HEK293T (cell line): ENCODE data around the gene IFT81.
"Not testable (repeated sequence)": the region's sequence is repeated elsewhere in the genome, so short reads cannot be mapped to it uniquely, and the experiment has no call there.

Source experiments
- CTCF ChIA-PET: fragments of 350-600 bp; formaldehyde crosslinking; extraction: SDS; loops from one replicate; lab custom pipeline; 2021; ENCODE audit warnings: antibody characterized with exemption, inconsistent platforms; lab: Yijun Ruan, JAX
- POLR2A ChIA-PET: fragments of 350-600 bp; formaldehyde crosslinking; extraction: SDS; loops from one replicate; lab custom pipeline; 2020; ENCODE audit warnings: antibody characterized with exemption, inconsistent platforms; lab: Yijun Ruan, JAX
- DNase-seq: peaks from one replicate; pipeline ENCODE4 v3.0.0; 2012; ENCODE audit warnings: mixed read lengths; ENCODE audit errors: extremely low spot score
- ARNT ChIP-seq: fragments of 450-650 bp; IDR thresholded peaks from 2 replicates; pipeline ENCODE4 v1.6.1; 2017; ENCODE audit warnings: mild to moderate bottlenecking
- BHLHE40 ChIP-seq: fragments of 450-650 bp; IDR thresholded peaks from 2 replicates; pipeline ENCODE4 v1.6.1; 2016; ENCODE audit warnings: mild to moderate bottlenecking, moderate library complexity, borderline replicate concordance
- CTBP1 ChIP-seq: fragments of 450-650 bp; IDR thresholded peaks from 2 replicates; pipeline ENCODE4 v1.6.1; 2016; ENCODE audit warnings: borderline replicate concordance
- ELF4 ChIP-seq: fragments of 450-650 bp; IDR thresholded peaks from 2 replicates; pipeline ENCODE4 v1.6.1; 2017; ENCODE audit warnings: antibody characterized with exemption
- FOXA1 ChIP-seq: fragments of 450-650 bp; IDR thresholded peaks from 2 replicates; pipeline ENCODE4 v1.6.1; 2016; ENCODE audit warnings: mild to moderate bottlenecking
- FOXK2 ChIP-seq: fragments of 450-650 bp; IDR thresholded peaks from 2 replicates; pipeline ENCODE4 v1.6.1; 2016; ENCODE audit warnings: mild to moderate bottlenecking
- FOXM1 ChIP-seq: fragments of 450-650 bp; IDR thresholded peaks from 2 replicates; pipeline ENCODE4 v1.6.1; 2017; ENCODE audit warnings: mild to moderate bottlenecking, borderline replicate concordance
- HDGF ChIP-seq: fragments of 450-650 bp; IDR thresholded peaks from 2 replicates; pipeline ENCODE4 v1.6.1; 2017; ENCODE audit warnings: antibody characterized with exemption, borderline replicate concordance
- L3MBTL2 ChIP-seq: fragments of 450-650 bp; conservative IDR thresholded peaks from 2 replicates; pipeline ENCODE4 v1.6.1; 2016; ENCODE audit warnings: mild to moderate bottlenecking
- LEF1 ChIP-seq: fragments of 450-650 bp; IDR thresholded peaks from 2 replicates; pipeline ENCODE4 v1.6.1; 2017; ENCODE audit warnings: mild to moderate bottlenecking, borderline replicate concordance
- NFRKB ChIP-seq: fragments of 450-650 bp; IDR thresholded peaks from 2 replicates; pipeline ENCODE4 v1.6.1; 2016; ENCODE audit warnings: mild to moderate bottlenecking, moderate library complexity
- PKNOX1 ChIP-seq: fragments of 450-650 bp; IDR thresholded peaks from 2 replicates; pipeline ENCODE4 v1.6.1; 2016
- SP1 ChIP-seq: fragments of 450-650 bp; IDR thresholded peaks from 2 replicates; pipeline ENCODE4 v1.6.1; 2017
- SUZ12 ChIP-seq: fragments of 450-650 bp; IDR thresholded peaks from 2 replicates; pipeline ENCODE4 v1.6.1; 2016; ENCODE audit warnings: mild to moderate bottlenecking
- TARDBP ChIP-seq: fragments of 450-650 bp; IDR thresholded peaks from 2 replicates; pipeline ENCODE4 v1.6.1; 2016
- ZNF384 ChIP-seq: fragments of 450-650 bp; IDR thresholded peaks from 2 replicates; pipeline ENCODE4 v1.6.1; 2016

IFT81 gene

GRCh38 chr12:110124269-110124995 is at the start of gene IFT81:
Gene IFT81, plus strand, starts transcription at chr12:110124357. Its CDS starts 3,024 bp downstream, at chr12:110127381.
- peak; percentile 99 for DNase-seq
- POLR2A ChIA-PET: interaction anchor here (0.8 to 1.7 kb wide), 5 partner anchors 10 to 163 kb away, joined by 3 to 6 read pairs (median 4); partner anchors contain the start of gene ATP2A2
- TF ChIP-seq L3MBTL2: 0 out of 2 replicates have a peak, but pooled peaks have one; percentile 10
- TF ChIP-seq LEF1: no peak
- TF ChIP-seq BHLHE40: no peak
- TF ChIP-seq ZNF384: no peak
- TF ChIP-seq ELF4: no peak
- no peak for TF ChIP-seq FOXK2
- CTCF ChIA-PET: interaction anchor here (0.5 to 0.6 kb wide), 2 partner anchors 307 to 423 kb away, joined by 3 to 5 read pairs; no protein-coding TSS in a partner anchor

- DNase-seq: no peak
- ChIA-PET POLR2A (no interaction called here), CTCF (no interaction called here)
- TF ChIP-seq BHLHE40 (no peak), SUZ12 (no peak), HDGF (no peak), PKNOX1 (no peak), TARDBP (no peak), ARNT (no peak), ELF4 (no peak), FOXM1 (no peak), ZNF384 (no peak), FOXK2 (no peak), LEF1 (no peak), NFRKB (no peak), L3MBTL2 (no peak), CTBP1 (no peak), FOXA1 (no peak), SP1 (no peak)
These were observed 48.3 kb upstream of the IFT81 start for GRCh38 chr12:110075880-110076279.

- POLR2A ChIA-PET: no interaction called here
- CTCF ChIA-PET: no interaction called here
- no peak for TF ChIP-seq BHLHE40
- TF ChIP-seq ZNF384: peak; percentile 56; the same call in 1 of the 2 replicates
- no peak for TF ChIP-seq FOXM1
- DNase-seq: no peak
These were observed 46.4 kb upstream of the IFT81 start for GRCh38 chr12:110077800-110078199.

- no peak for DNase-seq
- POLR2A ChIA-PET: no interaction called here
- CTCF ChIA-PET: no interaction called here
- TF ChIP-seq LEF1: no peak
- no peak for TF ChIP-seq SP1
- no peak for TF ChIP-seq ARNT
These were observed 44.4 kb upstream of the IFT81 start for GRCh38 chr12:110079477-110080400.

- POLR2A ChIA-PET: no interaction called here
- DNase-seq: no peak
- CTCF ChIA-PET: no interaction called here
- TF ChIP-seq L3MBTL2: no peak
- TF ChIP-seq SP1: no peak
- TF ChIP-seq HDGF: no peak
- no peak for TF ChIP-seq NFRKB
- TF ChIP-seq CTBP1: no peak
- no peak for TF ChIP-seq FOXK2
- TF ChIP-seq SUZ12: no peak
- no peak for TF ChIP-seq PKNOX1
- TF ChIP-seq ZNF384: no peak
- no peak for TF ChIP-seq FOXA1
- TF ChIP-seq FOXM1: no peak
- TF ChIP-seq BHLHE40: no peak
- TF ChIP-seq LEF1: no peak
- no peak for TF ChIP-seq TARDBP
- TF ChIP-seq ARNT: no peak
- TF ChIP-seq ELF4: no peak
These were observed 43.7 kb upstream of the IFT81 start for GRCh38 chr12:110080410-110080809.

GRCh38 chr12:110084314-110085015 is 39.7 kb upstream of the IFT81 start:
- ChIA-PET POLR2A (no interaction called here), CTCF (no interaction called here)
- no peak for TF ChIP-seq NFRKB
- TF ChIP-seq SUZ12: no peak
- TF ChIP-seq FOXM1: no peak
- no peak for TF ChIP-seq FOXA1
- TF ChIP-seq PKNOX1: no peak
- TF ChIP-seq HDGF: no peak
- TF ChIP-seq LEF1: no peak
- no peak for TF ChIP-seq CTBP1
- no peak for TF ChIP-seq FOXK2
- no peak for TF ChIP-seq ARNT
- no peak for TF ChIP-seq TARDBP
- TF ChIP-seq L3MBTL2: no peak
- TF ChIP-seq BHLHE40: no peak
- TF ChIP-seq ZNF384: no peak
- no peak for DNase-seq

- DNase-seq, POLR2A ChIA-PET, CTCF ChIA-PET: not testable (repeated sequence)
These were observed 35.9 kb upstream of the IFT81 start for GRCh38 chr12:110088216-110088615.
